A549 (cell line): Measurements from ENCODE around the gene GTF2A1. TPM values are rescaled to one million over a fixed set of nuclear protein-coding genes. Genes with fewer than 3 reads are reported as not detected.
"Not testable (repeated sequence)": the region's sequence is repeated elsewhere in the genome, so short reads cannot be mapped to it uniquely, and the experiment has no call there.

Experiments
- ATAC-seq, 2 experiments: fragments of 200-7000 bp in 1 of 2; fragments of >200 bp in 1 of 2; cut with Nextera tagmentation in 1 of 2; cut with Tn5 transposase in 1 of 2; 3 replicates each; pipeline versions ENCODE4 v1.8.0 to v1.9.1; 2018 to 2020; ENCODE audit warnings: mild to moderate bottlenecking in 1 of 2, moderate library complexity in 1 of 2
- CTCF ChIA-PET: fragments of 300-600 bp; sonication (Branson Sonifier 250); formaldehyde crosslinking; extraction: SDS; loops from one replicate; lab custom pipeline; 2021; ENCODE audit warnings: antibody characterized with exemption, inconsistent platforms; lab: Yijun Ruan, JAX
- POLR2A ChIA-PET: fragments of 350-600 bp; formaldehyde crosslinking; extraction: SDS; loops from one replicate; lab custom pipeline; 2021; ENCODE audit warnings: antibody characterized with exemption, inconsistent platforms; lab: Yijun Ruan, JAX
- DNase-seq, 2 experiments: peaks; one replicate each; pipeline versions ENCODE4 v3.0.0 to v3.0.0-alpha.2; 2011 to 2016; ENCODE audit warnings: low read depth in 1 of 2, low spot score in 1 of 2
- FAIRE-seq: peaks from 2 replicates; lab custom pipeline; 2011; peaks lifted over from hg19 to GRCh38; lab: Jason Lieb, UNC
- H3K27ac ChIP-seq, 2 experiments: fragments of >200 bp; sonication (Bioruptor Twin); formaldehyde crosslinking; 3 replicates each; pipeline ENCODE4 v1.5.1; 2016 to 2017
- H3K4me1 ChIP-seq: fragments of >200 bp; sonication (Bioruptor Twin); formaldehyde crosslinking; 3 replicates; pipeline ENCODE4 v1.6.1; 2016
- H3K4me2 ChIP-seq: fragments of >200 bp; sonication (Bioruptor Twin); formaldehyde crosslinking; 3 replicates; pipeline ENCODE4 v1.6.1; 2016
- H3K4me3 ChIP-seq: fragments of >200 bp; sonication (Bioruptor Twin); formaldehyde crosslinking; 3 replicates; pipeline ENCODE4 v1.5.1; 2016
- H3K9me3 ChIP-seq: fragments of >200 bp; sonication (Bioruptor Twin); formaldehyde crosslinking; 3 replicates; pipeline ENCODE4 v1.6.1; 2016
- BHLHE40 ChIP-seq: IDR thresholded peaks from 2 replicates; pipeline ENCODE4 v1.6.1; 2012; ENCODE audit warnings: low read depth, low read length, inconsistent platforms
- EP300 ChIP-seq, 2 experiments: fragments of >200 bp; sonication (Bioruptor Twin); formaldehyde crosslinking; IDR thresholded peaks; 2 replicates in 1 of 2; 3 replicates in 1 of 2; pipeline ENCODE4 v1.6.1; 2016 to 2017
- FOSL2 ChIP-seq, 2 experiments: fragments of 450-650 bp in 1 of 2; fragments of >200 bp in 1 of 2; sonication (Bioruptor Twin) in 1 of 2; formaldehyde crosslinking; IDR thresholded peaks; 2 replicates each; pipeline versions ENCODE4 v1.5.0 to v1.6.1; 2016 to 2020; ENCODE audit warnings: mild to moderate bottlenecking in 1 of 2, moderate library complexity in 1 of 2
- GATA3 ChIP-seq: IDR thresholded peaks from 2 replicates; pipeline ENCODE4 v1.6.1; 2012; ENCODE audit warnings: borderline replicate concordance
- KDM1A ChIP-seq: fragments of 200-600 bp; sonication (generic); IDR thresholded peaks from 2 replicates; pipeline ENCODE4 v1.6.1; 2016; ENCODE audit warnings: low read depth, mild to moderate bottlenecking
- KDM5A ChIP-seq: fragments of 200-600 bp; sonication (generic); IDR thresholded peaks from 2 replicates; pipeline ENCODE4 v1.6.1; 2016; ENCODE audit warnings: antibody characterized with exemption, mild to moderate bottlenecking
- MYC ChIP-seq: IDR thresholded peaks from 2 replicates; pipeline ENCODE4 v1.6.1; 2012; ENCODE audit warnings: mild to moderate bottlenecking, inconsistent platforms, low read length, improper control_type of control experiment, borderline replicate concordance
- NPAS2 ChIP-seq: fragments of 250-450 bp; sonication (Bioruptor Pico); IDR thresholded peaks from 2 replicates; pipeline ENCODE4 v1.8.0; 2022; ENCODE audit warnings: mild to moderate bottlenecking, moderate library complexity, borderline replicate concordance
- NR3C1 ChIP-seq: fragments of >200 bp; sonication (Bioruptor Twin); formaldehyde crosslinking; IDR thresholded peaks from 3 replicates; pipeline ENCODE4 v1.6.1; 2017
- PHF8 ChIP-seq: fragments of 200-600 bp; sonication (generic); IDR thresholded peaks from 2 replicates; pipeline ENCODE4 v1.6.1; 2016; ENCODE audit warnings: low read depth, mild to moderate bottlenecking, antibody characterized with exemption, moderate library complexity, borderline replicate concordance
- POLR2AphosphoS2 ChIP-seq: conservative IDR thresholded peaks from 2 replicates; pipeline ENCODE4 v1.6.1; 2012; ENCODE audit warnings: low read length, improper control_type of control experiment, inconsistent platforms
- RCOR1 ChIP-seq: fragments of 150-350 bp; IDR thresholded peaks from 2 replicates; pipeline ENCODE4 v1.6.1; 2014; ENCODE audit warnings: antibody characterized with exemption, low read length, low read depth
- RFX5 ChIP-seq: fragments of 450-650 bp; IDR thresholded peaks from 2 replicates; pipeline ENCODE4 v1.7.1; 2014; ENCODE audit warnings: antibody characterized with exemption, mild to moderate bottlenecking, moderate library complexity
- RNF2 ChIP-seq: fragments of 200-600 bp; sonication (generic); IDR thresholded peaks from 2 replicates; pipeline ENCODE4 v1.6.1; 2016; ENCODE audit warnings: low read depth, mild to moderate bottlenecking, antibody characterized with exemption, moderate library complexity, borderline replicate concordance
- ZC3H11A ChIP-seq: fragments of 450-650 bp; IDR thresholded peaks from 2 replicates; pipeline ENCODE4 v1.6.1; 2014; ENCODE audit warnings: antibody characterized with exemption, mild to moderate bottlenecking
- ZNF302 ChIP-seq: fragments of 250-450 bp; sonication (Bioruptor Pico); IDR thresholded peaks from 2 replicates; pipeline ENCODE4 v1.9.0; 2021; ENCODE audit warnings: inconsistent platforms, mild to moderate bottlenecking, moderate library complexity
- WGBS: methylation state at CpG from one replicate; pipeline ENCODE4 v1.1.6; 2017; ENCODE audit errors: missing lambda C conversion rate; 5-methylcytosine and 5-hydroxymethylcytosine counted together
- polyA plus RNA-seq, 4 experiments: library from polyadenylated mRNA; depleted of rRNA in 3 of 4; stranded (reverse); fragments of >200 nt; fragmentation: RNase III in 1 of 4; extraction: RNeasy Plus Mini Kit Qiagen cat#74134 plus additional on column Dnase treatment in 1 of 4; gene quantifications; 2 replicates in 3 of 4; 3 replicates in 1 of 4; pipeline ENCODE4 v1.2.3, GENCODE V29; 2011 to 2017
- TF ChIP-seq, protein P1 (sequence below): fragments of >200 bp; sonication (Bioruptor Twin); formaldehyde crosslinking; IDR thresholded peaks from 3 replicates; pipeline ENCODE4 v1.5.1; 2016
- TF ChIP-seq, protein P2 (sequence below): IDR thresholded peaks from 2 replicates; pipeline ENCODE4 v1.6.1; 2012; ENCODE audit warnings: low read depth, borderline replicate concordance
- TF ChIP-seq, protein P3 (sequence below): fragments of 250-450 bp; sonication (Bioruptor Pico); IDR thresholded peaks from 2 replicates; pipeline ENCODE4 v1.5.0; 2021; ENCODE audit warnings: mild to moderate bottlenecking, moderate library complexity, borderline replicate concordance

GTF2A1 gene
- polyA plus RNA-seq, 2 of the 4 experiments (the other 2 are of a cell fraction) = 12.5 to 19.6 TPM

DNA sequence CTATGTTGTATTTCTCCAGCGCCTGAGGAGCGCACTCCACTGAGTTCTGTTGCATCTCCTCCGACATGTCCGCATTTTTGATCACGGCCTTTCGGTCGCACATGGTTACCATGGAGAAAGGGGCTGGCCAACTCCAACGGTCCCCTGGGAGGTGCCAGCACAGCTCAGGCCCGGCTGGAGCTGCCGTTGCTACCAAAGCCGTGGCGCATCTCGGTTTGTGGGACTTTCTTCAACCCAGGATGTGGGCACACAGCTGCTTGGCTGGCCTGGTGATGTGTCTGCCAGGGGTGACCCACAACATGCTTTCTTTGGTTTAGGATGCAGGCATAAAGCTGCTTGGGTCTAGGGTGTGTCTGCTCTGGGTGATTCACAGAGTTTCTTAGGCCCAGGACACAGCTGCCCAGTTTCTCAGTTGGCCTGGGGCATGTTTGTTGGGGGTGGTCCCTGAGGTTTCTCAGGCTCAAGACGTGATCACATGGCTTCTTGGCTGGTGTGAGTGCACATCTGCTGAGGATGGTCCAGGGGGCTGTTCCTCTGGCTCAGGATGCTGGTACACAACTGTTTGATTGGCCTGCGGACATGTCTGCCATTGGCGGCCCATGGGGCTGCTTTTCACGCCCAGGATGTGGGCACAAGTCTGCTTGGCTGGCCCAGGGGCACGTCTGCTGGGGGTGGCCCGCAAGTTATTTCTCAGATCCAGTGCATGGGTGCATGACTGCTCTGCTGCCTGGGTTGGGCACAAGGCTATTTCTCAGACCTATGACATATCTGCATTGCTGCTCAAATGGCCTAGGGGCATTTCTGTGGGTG is 25.9 kb upstream of the GTF2A1 start:
- ATAC-seq = no peak
- no peak for TF ChIP-seq KDM5A
- no peak for TF ChIP-seq KDM1A
- no peak for TF ChIP-seq MYC
- no peak for TF ChIP-seq POLR2AphosphoS2
- no peak for DNase-seq
- 80% methylated on average over 8 of the region's 19 CpGs for WGBS
- POLR2A ChIA-PET = no interaction called here
- Histone ChIP-seq H3K4me2 (no peak overlapping the region), H3K4me1 (no peaks in the 10 kb centered on the region), H3K4me3 (no peak overlapping the region), H3K9me3 (no peaks in the 10 kb centered on the region), H3K27ac (no peak overlapping the region)
- no peak for FAIRE-seq
- CTCF ChIA-PET = interaction anchor here (1.7 to 2.8 kb wide), 2 partner anchors 23 to 218 kb away, joined by 7 to 11 read pairs; no protein-coding TSS in a partner anchor

DNA sequence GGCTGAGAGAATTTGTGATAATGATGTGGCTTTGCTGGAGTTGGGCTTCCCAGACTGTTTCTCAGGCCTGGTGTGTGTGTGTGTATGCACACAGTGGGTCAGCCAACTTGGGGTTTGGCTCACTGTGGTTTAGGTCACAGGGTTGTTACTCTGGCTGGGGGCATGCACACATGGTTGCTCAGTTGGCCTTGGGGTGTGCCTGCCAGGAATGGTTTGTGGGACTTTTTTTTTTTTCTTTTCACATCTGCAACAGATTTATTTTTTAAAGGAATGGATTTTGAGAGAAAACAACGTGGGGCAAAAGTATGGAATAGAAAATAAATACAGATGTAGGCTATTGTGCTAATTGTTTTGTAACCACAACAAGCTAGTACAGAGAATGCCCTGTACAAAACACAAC is 25.0 kb upstream of the GTF2A1 start:
- no peak overlapping the region for H3K4me3 ChIP-seq
- ATAC-seq = no peak
- no peaks in the 10 kb centered on the region for H3K4me1 ChIP-seq
- H3K4me2 ChIP-seq = no peak overlapping the region
- WGBS = 4% methylated on average over 1 of the region's 1 CpG
- DNase-seq = no peak
- no peak for FAIRE-seq
- H3K9me3 ChIP-seq = no peaks in the 10 kb centered on the region
- no peak for TF ChIP-seq NPAS2
- TF ChIP-seq RNF2 = no peak
- no peak for TF ChIP-seq FOSL2 (IDR thresholded peaks at IDR 0.05)
- no peak for TF ChIP-seq FOSL2 (CRISPR knock-in tag; IDR thresholded peaks at IDR 0.05)
- TF ChIP-seq POLR2AphosphoS2 = no peak
- TF ChIP-seq PHF8 = no peak
- TF ChIP-seq BHLHE40 = no peak
- no peak for TF ChIP-seq KDM1A
- TF ChIP-seq ZC3H11A = no peak
- TF ChIP-seq, protein P1, sequence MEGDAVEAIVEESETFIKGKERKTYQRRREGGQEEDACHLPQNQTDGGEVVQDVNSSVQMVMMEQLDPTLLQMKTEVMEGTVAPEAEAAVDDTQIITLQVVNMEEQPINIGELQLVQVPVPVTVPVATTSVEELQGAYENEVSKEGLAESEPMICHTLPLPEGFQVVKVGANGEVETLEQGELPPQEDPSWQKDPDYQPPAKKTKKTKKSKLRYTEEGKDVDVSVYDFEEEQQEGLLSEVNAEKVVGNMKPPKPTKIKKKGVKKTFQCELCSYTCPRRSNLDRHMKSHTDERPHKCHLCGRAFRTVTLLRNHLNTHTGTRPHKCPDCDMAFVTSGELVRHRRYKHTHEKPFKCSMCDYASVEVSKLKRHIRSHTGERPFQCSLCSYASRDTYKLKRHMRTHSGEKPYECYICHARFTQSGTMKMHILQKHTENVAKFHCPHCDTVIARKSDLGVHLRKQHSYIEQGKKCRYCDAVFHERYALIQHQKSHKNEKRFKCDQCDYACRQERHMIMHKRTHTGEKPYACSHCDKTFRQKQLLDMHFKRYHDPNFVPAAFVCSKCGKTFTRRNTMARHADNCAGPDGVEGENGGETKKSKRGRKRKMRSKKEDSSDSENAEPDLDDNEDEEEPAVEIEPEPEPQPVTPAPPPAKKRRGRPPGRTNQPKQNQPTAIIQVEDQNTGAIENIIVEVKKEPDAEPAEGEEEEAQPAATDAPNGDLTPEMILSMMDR = no peak
- TF ChIP-seq, protein P2, sequence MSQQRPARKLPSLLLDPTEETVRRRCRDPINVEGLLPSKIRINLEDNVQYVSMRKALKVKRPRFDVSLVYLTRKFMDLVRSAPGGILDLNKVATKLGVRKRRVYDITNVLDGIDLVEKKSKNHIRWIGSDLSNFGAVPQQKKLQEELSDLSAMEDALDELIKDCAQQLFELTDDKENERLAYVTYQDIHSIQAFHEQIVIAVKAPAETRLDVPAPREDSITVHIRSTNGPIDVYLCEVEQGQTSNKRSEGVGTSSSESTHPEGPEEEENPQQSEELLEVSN = no peak
- no peak for TF ChIP-seq GATA3
- TF ChIP-seq EP300 (IDR thresholded peaks at IDR 0.05) = no peak
- TF ChIP-seq RCOR1 = no peak
- TF ChIP-seq ZNF302 (CRISPR knock-in tag) = no peak
- no peak for TF ChIP-seq RFX5
- no peak for TF ChIP-seq NR3C1
- TF ChIP-seq, protein P3, sequence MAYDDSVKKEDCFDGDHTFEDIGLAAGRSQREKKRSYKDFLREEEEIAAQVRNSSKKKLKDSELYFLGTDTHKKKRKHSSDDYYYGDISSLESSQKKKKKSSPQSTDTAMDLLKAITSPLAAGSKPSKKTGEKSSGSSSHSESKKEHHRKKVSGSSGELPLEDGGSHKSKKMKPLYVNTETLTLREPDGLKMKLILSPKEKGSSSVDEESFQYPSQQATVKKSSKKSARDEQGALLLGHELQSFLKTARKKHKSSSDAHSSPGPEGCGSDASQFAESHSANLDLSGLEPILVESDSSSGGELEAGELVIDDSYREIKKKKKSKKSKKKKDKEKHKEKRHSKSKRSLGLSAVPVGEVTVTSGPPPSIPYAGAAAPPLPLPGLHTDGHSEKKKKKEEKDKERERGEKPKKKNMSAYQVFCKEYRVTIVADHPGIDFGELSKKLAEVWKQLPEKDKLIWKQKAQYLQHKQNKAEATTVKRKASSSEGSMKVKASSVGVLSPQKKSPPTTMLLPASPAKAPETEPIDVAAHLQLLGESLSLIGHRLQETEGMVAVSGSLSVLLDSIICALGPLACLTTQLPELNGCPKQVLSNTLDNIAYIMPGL (CRISPR knock-in tag) = no peak
- TF ChIP-seq, all 56 proteins: peak for 0
- ChIA-PET CTCF (no interaction called here), POLR2A (no interaction called here)
- H3K27ac ChIP-seq = no peak overlapping the region

DNA sequence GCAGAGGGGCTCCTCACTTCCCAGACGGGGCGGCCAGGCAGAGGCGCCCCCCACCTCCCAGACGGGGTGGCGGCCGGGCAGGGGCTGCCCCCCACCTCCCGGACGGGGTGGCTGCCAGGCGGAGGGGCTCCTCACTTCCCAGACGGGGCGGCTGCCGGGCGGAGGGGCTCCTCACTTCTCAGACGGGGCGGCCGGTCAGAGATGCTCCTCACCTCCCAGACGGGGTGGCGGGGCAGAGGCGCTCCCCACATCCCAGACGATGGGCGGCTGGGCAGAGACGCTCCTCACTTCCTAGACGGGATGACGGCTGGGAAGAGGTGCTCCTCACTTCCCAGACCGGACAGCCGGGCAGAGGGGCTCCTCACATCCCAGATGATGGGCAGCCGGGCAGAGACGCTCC is 23.7 kb upstream of the GTF2A1 start:
- H3K4me1 ChIP-seq, H3K4me3 ChIP-seq, ATAC-seq, H3K9me3 ChIP-seq, H3K27ac ChIP-seq, FAIRE-seq, POLR2A ChIA-PET, DNase-seq, H3K4me2 ChIP-seq: not testable (repeated sequence)
- no CpG with 5 or more reads among the region's 28 CpGs for WGBS
- CTCF ChIA-PET = interaction anchor here (1.4 kb wide), 1 partner anchor 220 kb away, joined by 3 read pairs; no protein-coding TSS in a partner anchor
